Measurements from ENCODE around the gene VDR.

GRCh38 chr12:47862167-47862750, 42.5 kb downstream of the VDR start:
- TF ChIP-seq ZNF274 (IDR thresholded peaks at IDR 0.05; ENCODE audit: low read depth, low read length) (no peak), YY1 (IDR thresholded peaks at IDR 0.05; ENCODE audit: insufficient read depth, insufficient read length) (no peak), SUZ12 (IDR thresholded peaks at IDR 0.05; ENCODE audit: extremely low read depth, insufficient read depth, insufficient read length) (no peak)

Measured in NT2/D1 (cell line).